Coronary artery (tissue), 2 donors: ENCODE results near the gene ZGLP1.

ENCODE experiments used
- DNase-seq: peaks from one replicate; pipeline ENCODE4 v3.0.0-alpha.2; 2017; ENCODE audit warnings: low spot score
- H3K27ac ChIP-seq, 2 donors: fragments of 200-600 bp; sonication (generic); one replicate each; pipeline ENCODE4 v1.5.1; 2016 to 2019
- H3K4me3 ChIP-seq: fragments of 200-600 bp; sonication (generic); 2 replicates; pipeline ENCODE4 v1.5.1; 2016; ENCODE audit warnings: mild to moderate bottlenecking, moderate library complexity
- CTCF ChIP-seq: fragments of 200-600 bp; sonication (generic); IDR thresholded peaks from one replicate; pipeline ENCODE4 v1.5.1; 2019; ENCODE audit warnings: antibody characterized with exemption

ZGLP1 gene

GRCh38 chr19:10325732-10326131, 16.1 kb upstream of the ZGLP1 start:
- Histone ChIP-seq H3K27ac (no peak overlapping the region), H3K4me3 (no peak overlapping the region)
- DNase-seq, result no peak
- no peak for TF ChIP-seq CTCF

- Histone ChIP-seq H3K4me3 (no peak overlapping the region), H3K27ac (no peak overlapping the region)
- TF ChIP-seq CTCF, result no peak
- no peak for DNase-seq
Measured at GRCh38 chr19:10321874-10322835, 12.5 kb upstream of the ZGLP1 start.

- no peak overlapping the region for H3K27ac ChIP-seq
- TF ChIP-seq CTCF, result no peak
- DNase-seq, result no peak
- no peak overlapping the region for H3K4me3 ChIP-seq
Measured at GRCh38 chr19:10321417-10321797, 11.8 kb upstream of the ZGLP1 start.

GRCh38 chr19:10320602-10321416, 11.2 kb upstream of the ZGLP1 start:
- no peak for TF ChIP-seq CTCF
- DNase-seq, result no peak
- no peak overlapping the region for H3K4me3 ChIP-seq
- no peak overlapping the region for H3K27ac ChIP-seq

- Histone ChIP-seq H3K4me3 (no peak overlapping the region), H3K27ac (no peak overlapping the region)
- DNase-seq, result no peak
- no peak for TF ChIP-seq CTCF
Measured at GRCh38 chr19:10318807-10319682, 9.4 kb upstream of the ZGLP1 start.

GRCh38 chr19:10317857-10318462, 8.3 kb upstream of the ZGLP1 start:
- TF ChIP-seq CTCF, result no peak
- Histone ChIP-seq H3K4me3 (no peak overlapping the region), H3K27ac (no peak overlapping the region)
- no peak for DNase-seq
